ENCODE measurements around the gene SLC38A8.

The SLC38A8 gene

GRCh38 chr16:84054916-84055315, 12.3 kb upstream of the SLC38A8 start:
- in situ Hi-C loops (cut with HindIII; ENCODE audit: low pct_ligation_motif_present, low pct_unique_long_range_greater_than_20kb, low sequenced_read_pairs), result no loop called here
- no peak for DNase-seq

- DNase-seq, result no peak
- in situ Hi-C loops (cut with HindIII; ENCODE audit: low pct_ligation_motif_present, low pct_unique_long_range_greater_than_20kb, low sequenced_read_pairs), result no loop called here
Measured at GRCh38 chr16:84054271-84054670, 11.7 kb upstream of the SLC38A8 start.

GRCh38 chr16:84053237-84053636, 10.6 kb upstream of the SLC38A8 start:
- in situ Hi-C loops (cut with HindIII; ENCODE audit: low pct_ligation_motif_present, low pct_unique_long_range_greater_than_20kb, low sequenced_read_pairs), result no loop called here

GRCh38 chr16:84052071-84052622, 9.6 kb upstream of the SLC38A8 start:
- DNase-seq, result no peak
- in situ Hi-C loops (cut with HindIII; ENCODE audit: low pct_ligation_motif_present, low pct_unique_long_range_greater_than_20kb, low sequenced_read_pairs), result no loop called here

More at GRCh38 chr16:84053237-84053636, 10.6 kb upstream of the SLC38A8 start:
- DNase-seq, result no peak

- no peak for DNase-seq
- in situ Hi-C loops (cut with HindIII; ENCODE audit: low pct_ligation_motif_present, low pct_unique_long_range_greater_than_20kb, low sequenced_read_pairs), result no loop called here
Measured at GRCh38 chr16:84050316-84050715, 7.7 kb upstream of the SLC38A8 start.

- DNase-seq, result no peak
- in situ Hi-C loops (cut with HindIII; ENCODE audit: low pct_ligation_motif_present, low pct_unique_long_range_greater_than_20kb, low sequenced_read_pairs), result no loop called here
Measured at GRCh38 chr16:84049403-84050060, 6.9 kb upstream of the SLC38A8 start.

GRCh38 chr16:84048871-84049270, 6.3 kb upstream of the SLC38A8 start:
- in situ Hi-C loops (cut with HindIII; ENCODE audit: low pct_ligation_motif_present, low pct_unique_long_range_greater_than_20kb, low sequenced_read_pairs), result no loop called here
- no peak for DNase-seq

GRCh38 chr16:84048270-84048669, 5.7 kb upstream of the SLC38A8 start:
- DNase-seq, result no peak
- in situ Hi-C loops (cut with HindIII; ENCODE audit: low pct_ligation_motif_present, low pct_unique_long_range_greater_than_20kb, low sequenced_read_pairs), result no loop called here

- in situ Hi-C loops (cut with HindIII; ENCODE audit: low pct_ligation_motif_present, low pct_unique_long_range_greater_than_20kb, low sequenced_read_pairs), result no loop called here
Measured at GRCh38 chr16:84047626-84048025, 5.0 kb upstream of the SLC38A8 start.

GRCh38 chr16:84047206-84047605, 4.6 kb upstream of the SLC38A8 start:
- in situ Hi-C loops (cut with HindIII; ENCODE audit: low pct_ligation_motif_present, low pct_unique_long_range_greater_than_20kb, low sequenced_read_pairs), result no loop called here

More at GRCh38 chr16:84047626-84048025, 5.0 kb upstream of the SLC38A8 start:
- DNase-seq, result no peak

GRCh38 chr16:84045818-84046470, 3.3 kb upstream of the SLC38A8 start:
- no peak for DNase-seq
- in situ Hi-C loops (cut with HindIII; ENCODE audit: low pct_ligation_motif_present, low pct_unique_long_range_greater_than_20kb, low sequenced_read_pairs), result no loop called here

More at GRCh38 chr16:84047206-84047605, 4.6 kb upstream of the SLC38A8 start:
- no peak for DNase-seq

GRCh38 chr16:84045001-84045817, 2.6 kb upstream of the SLC38A8 start:
- no peak for DNase-seq
- in situ Hi-C loops (cut with HindIII; ENCODE audit: low pct_ligation_motif_present, low pct_unique_long_range_greater_than_20kb, low sequenced_read_pairs), result no loop called here

- peak; percentile 59 for DNase-seq
- in situ Hi-C loops (cut with HindIII; ENCODE audit: low pct_ligation_motif_present, low pct_unique_long_range_greater_than_20kb, low sequenced_read_pairs), result no loop called here
Measured at GRCh38 chr16:84044118-84044488, 1.5 kb upstream of the SLC38A8 start.

- in situ Hi-C loops (cut with HindIII; ENCODE audit: low pct_ligation_motif_present, low pct_unique_long_range_greater_than_20kb, low sequenced_read_pairs), result no loop called here
Measured at GRCh38 chr16:84043486-84044117, 1.0 kb upstream of the SLC38A8 start.

GRCh38 chr16:84042879-84043485, 387 bp upstream of the SLC38A8 start:
- in situ Hi-C loops (cut with HindIII; ENCODE audit: low pct_ligation_motif_present, low pct_unique_long_range_greater_than_20kb, low sequenced_read_pairs), result no loop called here
- DNase-seq, result no peak

More at GRCh38 chr16:84043486-84044117, 1.0 kb upstream of the SLC38A8 start:
- DNase-seq, result no peak

GRCh38 chr16:84041881-84042280, 714 bp downstream of the SLC38A8 start:
- in situ Hi-C loops (cut with HindIII; ENCODE audit: low pct_ligation_motif_present, low pct_unique_long_range_greater_than_20kb, low sequenced_read_pairs), result no loop called here
- no peak for DNase-seq

GRCh38 chr16:84040823-84041820, 1.5 kb downstream of the SLC38A8 start:
- no peak for DNase-seq
- in situ Hi-C loops (cut with HindIII; ENCODE audit: low pct_ligation_motif_present, low pct_unique_long_range_greater_than_20kb, low sequenced_read_pairs), result no loop called here
